MCF 10A (cell line): ENCODE measurements around the gene PRICKLE4. TPM values are rescaled to one million over a fixed set of nuclear protein-coding genes. Genes with fewer than 3 reads are reported as not detected.

ENCODE experiments used
- BruUV-seq: library from RNA; stranded (reverse); fragments of 400-500 nt; replicated peaks from 2 replicates; lab custom pipeline; 2021; lab: Mats Ljungman, UMichigan
- CTCF ChIA-PET: fragments of 300-600 bp; sonication (Branson Sonifier 250); formaldehyde crosslinking; extraction: SDS; loops from one replicate; lab custom pipeline; 2021; ENCODE audit warnings: antibody characterized with exemption, inconsistent platforms; lab: Yijun Ruan, JAX
- POLR2A ChIA-PET: fragments of 300-600, 350-650 bp; sonication (Branson Sonifier 250); formaldehyde crosslinking; extraction: SDS; loops from one replicate; lab custom pipeline; 2020; ENCODE audit warnings: antibody characterized with exemption, inconsistent platforms; lab: Yijun Ruan, JAX
- DNase-seq: peaks from one replicate; pipeline ENCODE4 v3.0.0-alpha.2; 2018; ENCODE audit not compliant: unreplicated experiment
- H3K27ac Mint-ChIP-seq: one replicate; pipeline ENCODE4 v1.8.0; 2022; ENCODE audit warnings: mild to moderate bottlenecking, low read depth, mixed read lengths; ENCODE audit not compliant: unreplicated experiment
- H3K27me3 Mint-ChIP-seq: one replicate; pipeline ENCODE4 v1.8.0; 2022; ENCODE audit warnings: mixed read lengths; ENCODE audit not compliant: insufficient read depth, unreplicated experiment
- H3K36me3 Mint-ChIP-seq: one replicate; pipeline ENCODE4 v1.8.0; 2022; ENCODE audit warnings: mild to moderate bottlenecking, moderate library complexity, mixed read lengths; ENCODE audit not compliant: insufficient read depth, unreplicated experiment
- H3K4me1 Mint-ChIP-seq: one replicate; pipeline ENCODE4 v1.8.0; 2022; ENCODE audit warnings: mixed read lengths; ENCODE audit not compliant: insufficient read depth, unreplicated experiment
- H3K4me3 Mint-ChIP-seq: one replicate; pipeline ENCODE4 v1.8.0; 2022; ENCODE audit warnings: mild to moderate bottlenecking, moderate library complexity, mixed read lengths; ENCODE audit not compliant: unreplicated experiment
- H3K9me3 Mint-ChIP-seq: one replicate; pipeline ENCODE4 v1.8.0; 2022; ENCODE audit warnings: mixed read lengths; ENCODE audit not compliant: unreplicated experiment
- CTCF ChIP-seq: fragments of 200-600 bp; IDR thresholded peaks from one replicate; pipeline ENCODE4 v1.8.0; 2022; ENCODE audit warnings: antibody characterized with exemption, mild to moderate bottlenecking; ENCODE audit not compliant: unreplicated experiment
- intact Hi-C: fragments of 100-400 bp; cut with micrococcal nuclease; formaldehyde crosslinking; loops from 2 replicates; pipeline ENCODE4 v1.14.1; 2022
- total RNA-seq: library from RNA; stranded (reverse); gene quantifications from 2 replicates; pipeline ENCODE4 v1.2.3, GENCODE V29; 2022

Gene PRICKLE4
- total RNA-seq, 1 experiment from 2014 or later: 0.93 TPM

- no peak for TF ChIP-seq CTCF
- H3K4me3 Mint-ChIP-seq: no peak overlapping the region
- DNase-seq: no peak
- no peaks in the 10 kb centered on the region for H3K9me3 Mint-ChIP-seq
- no peaks in the 10 kb centered on the region for H3K36me3 Mint-ChIP-seq
- CTCF ChIA-PET: interaction anchor here (0.8 to 1.2 kb wide), 4 partner anchors 12 to 381 kb away, joined by 3 to 5 read pairs (median 4); partner anchors contain the start of gene TFEB
- no TSS peak for BruUV-seq
- peaks cover 20% of the 10 kb centered on the region for H3K27me3 Mint-ChIP-seq
- no peak overlapping the region for H3K27ac Mint-ChIP-seq
- H3K4me1 Mint-ChIP-seq: peaks cover 10% of the 10 kb centered on the region
- intact Hi-C loops: no loop called here
- POLR2A ChIA-PET: interaction anchor here (0.7 to 0.9 kb wide), 2 partner anchors 16 to 161 kb away, joined by 3 to 4 read pairs; no protein-coding TSS in a partner anchor
These were observed 32.0 kb upstream of the PRICKLE4 start for GRCh38 chr6:41748542-41748941.

GRCh38 chr6:41750374-41750773 lies 30.2 kb upstream of the PRICKLE4 start:
- BruUV-seq: no TSS peak
- TF ChIP-seq CTCF: no peak
- no peak for DNase-seq
- ChIA-PET POLR2A (interaction anchor here (1.4 kb wide), 1 partner anchor 31 kb away, joined by 4 read pairs; no protein-coding TSS in a partner anchor), CTCF (interaction anchor here (0.6 to 1.7 kb wide), 6 partner anchors 15 to 296 kb away, joined by 3 to 7 read pairs (median 4); partner anchors contain the start of genes TFEB and TOMM6)
- intact Hi-C loops: no loop called here
- no peak overlapping the region for H3K4me3 Mint-ChIP-seq
- no peaks in the 10 kb centered on the region for H3K9me3 Mint-ChIP-seq
- peaks cover 39% of the 10 kb centered on the region for H3K27me3 Mint-ChIP-seq
- no peak overlapping the region for H3K27ac Mint-ChIP-seq
- H3K36me3 Mint-ChIP-seq: no peaks in the 10 kb centered on the region
- peaks cover 10% of the 10 kb centered on the region for H3K4me1 Mint-ChIP-seq

- H3K4me1 Mint-ChIP-seq: no peaks in the 10 kb centered on the region
- H3K36me3 Mint-ChIP-seq: no peaks in the 10 kb centered on the region
- TF ChIP-seq CTCF: no peak
- intact Hi-C loops: no loop called here
- no TSS peak for BruUV-seq
- H3K4me3 Mint-ChIP-seq: no peak overlapping the region
- DNase-seq: no peak
- H3K27ac Mint-ChIP-seq: no peak overlapping the region
- ChIA-PET POLR2A (interaction anchor here (0.8 kb wide), 1 partner anchor 41 kb away, joined by 3 read pairs; no protein-coding TSS in a partner anchor), CTCF (interaction anchor here (0.6 kb wide), 1 partner anchor 839 kb away, joined by 3 read pairs; no protein-coding TSS in a partner anchor)
- peaks cover 41% of the 10 kb centered on the region for H3K27me3 Mint-ChIP-seq
- no peaks in the 10 kb centered on the region for H3K9me3 Mint-ChIP-seq
These were observed 24.7 kb upstream of the PRICKLE4 start for GRCh38 chr6:41755895-41756294.

- no TSS peak for BruUV-seq
- H3K9me3 Mint-ChIP-seq: no peaks in the 10 kb centered on the region
- H3K36me3 Mint-ChIP-seq: no peaks in the 10 kb centered on the region
- ChIA-PET CTCF (interaction anchor here (0.6 kb wide), 1 partner anchor 839 kb away, joined by 3 read pairs; no protein-coding TSS in a partner anchor), POLR2A (no interaction called here)
- TF ChIP-seq CTCF: no peak
- intact Hi-C loops: no loop called here
- no peak for DNase-seq
- no peak overlapping the region for H3K4me3 Mint-ChIP-seq
- H3K4me1 Mint-ChIP-seq: no peaks in the 10 kb centered on the region
- peaks cover 46% of the 10 kb centered on the region for H3K27me3 Mint-ChIP-seq
- H3K27ac Mint-ChIP-seq: no peak overlapping the region
These were observed 24.2 kb upstream of the PRICKLE4 start for GRCh38 chr6:41756354-41756753.
